K562 (cell line): ENCODE data around the gene DHCR24. TPM values are rescaled to one million over a fixed set of nuclear protein-coding genes. Genes with fewer than 3 reads are reported as not detected.

Source experiments
- ATAC-seq: fragments of 200-7000 bp; cut with Tn5 transposase; 3 replicates; pipeline ENCODE4 v1.9.1; 2020; ENCODE audit warnings: moderate library complexity
- BruUV-seq: library from RNA; stranded (reverse); fragments of 400-500 nt; replicated peaks from 2 replicates; lab custom pipeline; 2021; lab: Mats Ljungman, UMichigan
- CTCF ChIA-PET: fragments of 300-600 bp; formaldehyde crosslinking; extraction: SDS; loops from one replicate; lab custom pipeline; 2021; ENCODE audit warnings: low intra/inter-chr PET ratio; lab: Yijun Ruan, JAX
- POLR2A ChIA-PET: fragments of 300-600, 350-650 bp; sonication (Branson Sonifier 250); formaldehyde crosslinking; extraction: SDS; loops from one replicate; lab custom pipeline; 2021; ENCODE audit warnings: antibody characterized with exemption, inconsistent platforms; lab: Yijun Ruan, JAX
- DNase-seq, 4 experiments: peaks; one replicate each; pipeline versions ENCODE4 v3.0.0 to v3.0.0-alpha.2; 2011 to 2018; ENCODE audit warnings: low spot score in 3 of 4, mixed read lengths in 3 of 4; ENCODE audit errors: extremely low read depth in 1 of 4
- FAIRE-seq: peaks from 2 replicates; lab custom pipeline; 2011; peaks lifted over from hg19 to GRCh38; lab: Jason Lieb, UNC
- H2AFZ ChIP-seq: 2 replicates; pipeline ENCODE4 v1.6.0; 2011; ENCODE audit warnings: low read depth, low read length, control low read depth, inconsistent platforms
- H3K27ac ChIP-seq: fragments of 200-600 bp; 3 replicates; pipeline ENCODE4 v1.8.0; 2011; ENCODE audit warnings: low read depth, mild to moderate bottlenecking, control low read depth, inconsistent platforms, low read length, moderate library complexity, mixed read lengths; ENCODE audit errors: extremely low read depth
- H3K27me3 ChIP-seq, 2 experiments: fragments of 300-600 bp in 1 of 2; 2 replicates in 1 of 2; 3 replicates in 1 of 2; pipeline versions ENCODE4 v1.6.0 to v1.8.0; 2011; ENCODE audit warnings: inconsistent platforms in 2 of 2, low read length in 2 of 2, mild to moderate bottlenecking in 1 of 2, mixed read lengths in 1 of 2, moderate library complexity in 1 of 2; ENCODE audit not compliant: control insufficient read depth in 2 of 2, insufficient read depth in 2 of 2
- H3K36me3 ChIP-seq: fragments of 300-600 bp; 3 replicates; pipeline ENCODE4 v1.8.0; 2011; ENCODE audit warnings: mild to moderate bottlenecking, low read length, inconsistent platforms; ENCODE audit not compliant: control insufficient read depth, insufficient read depth
- H3K4me1 ChIP-seq, 2 experiments: fragments of 200-600 bp in 1 of 2; replicated peaks in 1 of 2; 2 replicates in 1 of 2; 3 replicates in 1 of 2; pipeline versions ENCODE4 v1.5.1 to v1.8.0; 2011; ENCODE audit warnings: inconsistent platforms in 2 of 2, low read length in 2 of 2, mild to moderate bottlenecking in 1 of 2, mixed read lengths in 1 of 2, moderate library complexity in 1 of 2; ENCODE audit not compliant: control insufficient read depth in 2 of 2, insufficient read depth in 2 of 2
- H3K4me2 ChIP-seq: 2 replicates; pipeline ENCODE4 v1.6.1; 2011; ENCODE audit warnings: low read length, control low read depth, inconsistent platforms, mixed read lengths; ENCODE audit not compliant: insufficient read depth
- H3K4me3 ChIP-seq: fragments of 200-600 bp; sonication (generic), shearing (Covaris generic); 2 replicates; pipeline ENCODE4 v1.5.1; 2016; ENCODE audit warnings: control low read depth, inconsistent platforms
- H3K79me2 ChIP-seq: fragments of 200-600 bp; 3 replicates; pipeline ENCODE4 v1.8.0; 2011; ENCODE audit warnings: low read length, inconsistent platforms; ENCODE audit not compliant: control insufficient read depth, insufficient read depth
- H3K9ac ChIP-seq, 2 experiments: 2 replicates each; pipeline versions ENCODE4 v1.6.0 to v1.6.1; 2011; ENCODE audit warnings: low read depth in 2 of 2, low read length in 2 of 2, control low read depth in 1 of 2, inconsistent platforms in 1 of 2, mild to moderate bottlenecking in 1 of 2, mixed read lengths in 1 of 2; ENCODE audit not compliant: insufficient read depth in 1 of 2
- H3K9me1 ChIP-seq: one replicate; pipeline ENCODE4 v1.6.0; 2011; ENCODE audit warnings: inconsistent platforms, mild to moderate bottlenecking, low read length, moderate library complexity; ENCODE audit not compliant: control insufficient read depth, insufficient read depth
- H3K9me3 ChIP-seq: replicated peaks from 2 replicates; pipeline ENCODE4 v1.5.1; 2011; ENCODE audit warnings: low read depth, low read length, inconsistent platforms; ENCODE audit not compliant: control insufficient read depth, insufficient read depth
- H4K20me1 ChIP-seq: replicated peaks from 2 replicates; pipeline ENCODE4 v1.6.1; 2011; ENCODE audit warnings: low read length, inconsistent platforms, mixed read lengths; ENCODE audit not compliant: control insufficient read depth, insufficient read depth
- ILF3 ChIP-seq: fragments of 450-650 bp; IDR thresholded peaks from 2 replicates; pipeline ENCODE4 v1.6.1; 2018; ENCODE audit warnings: antibody characterized with exemption, mild to moderate bottlenecking, moderate library complexity, borderline replicate concordance
- KAT2B ChIP-seq: IDR thresholded peaks from one replicate; pipeline ENCODE4 v1.6.1; 2012; ENCODE audit warnings: low read depth, mild to moderate bottlenecking, control low read depth, inconsistent platforms, low read length, moderate library complexity
- MYNN ChIP-seq, 2 experiments: sonication (generic); formaldehyde crosslinking in 1 of 2; IDR thresholded peaks; 2 replicates each; pipeline versions ENCODE4 v1.5.0 to v1.6.1; 2016 to 2020; ENCODE audit warnings: antibody characterized with exemption in 1 of 2, missing genetic modification reagents in 1 of 2
- OTX1 ChIP-seq: fragments of 450-650 bp; formaldehyde crosslinking; IDR thresholded peaks from 2 replicates; pipeline ENCODE4 v1.4.0; 2022; ENCODE audit warnings: mild to moderate bottlenecking
- PKNOX1 ChIP-seq: fragments of 450-650 bp; IDR thresholded peaks from 2 replicates; pipeline ENCODE4 v1.6.1; 2016
- POLR3G ChIP-seq: IDR thresholded peaks from 2 replicates; pipeline ENCODE4 v1.6.1; 2011; ENCODE audit not compliant: insufficient read length, insufficient replicate concordance; ENCODE audit errors: extremely low read depth
- TRIM24 ChIP-seq, 2 experiments: fragments of 450-650 bp; IDR thresholded peaks; 2 replicates each; pipeline ENCODE4 v1.6.1; 2016
- ZNF165 ChIP-seq: fragments of 250-450 bp; sonication (Bioruptor Pico); IDR thresholded peaks from 2 replicates; pipeline ENCODE4 v1.4.0; 2020; ENCODE audit warnings: borderline replicate concordance
- ZNF586 ChIP-seq: fragments of 450-650 bp; formaldehyde crosslinking; conservative IDR thresholded peaks from 2 replicates; pipeline ENCODE4 v1.4.0; 2020; ENCODE audit warnings: mild to moderate bottlenecking, moderate library complexity
- ZNF778 ChIP-seq: fragments of 450-650 bp; formaldehyde crosslinking; IDR thresholded peaks from 2 replicates; pipeline ENCODE4 v1.4.0; 2020; ENCODE audit warnings: mild to moderate bottlenecking, moderate library complexity
- WGBS: fragments of 100-300 bp; shearing (Covaris generic); methylation state at CpG from one replicate; pipeline ENCODE4 v1.1.6; 2016; ENCODE audit warnings: low coverage, mixed read lengths; ENCODE audit not compliant: insufficient coverage; ENCODE audit errors: missing lambda C conversion rate; 5-methylcytosine and 5-hydroxymethylcytosine counted together
- in situ Hi-C: fragments of 300-500 bp; cut with MboI; formaldehyde crosslinking; loops from 4 replicates; pipeline ENCODE4 v1.15.0; 2018; ENCODE audit warnings: inconsistent platforms, mixed read lengths
- intact Hi-C: fragments of 100-400 bp; cut with micrococcal nuclease; formaldehyde crosslinking; loops from 2 replicates; pipeline ENCODE4 v1.14.2; 2022
- polyA plus RNA-seq, 8 experiments: library from polyadenylated mRNA; depleted of rRNA in 4 of 8; stranded (reverse) in 5 of 8; unstranded in 3 of 8; fragments of >200 nt; fragmentation: Nextera tagmentation in 2 of 8; fragmentation: Illumina TruSeq in 1 of 8; extraction: Ambion mirVana in 2 of 8; extraction: Trizol in 1 of 8; gene quantifications; 2 replicates each; pipeline versions ENCODE4 v1.2.1 to v1.2.3, GENCODE V29; 2011 to 2014; ENCODE audit warnings: inconsistent platforms in 1 of 8, missing spikeins in 1 of 8
- total RNA-seq, 7 experiments: library from RNA; depleted of rRNA in 6 of 7; stranded (reverse); fragments of >200 nt in 6 of 7; fragmentation: Illumina TruSeq in 2 of 7; extraction: Trizol in 2 of 7; gene quantifications; 2 replicates each; pipeline versions ENCODE4 v1.2.1 to v1.2.3, GENCODE V29; 2011 to 2021; ENCODE audit warnings: low replicate concordance in 1 of 7

DHCR24 gene
- total and polyA plus RNA-seq, 9 of the 15 experiments (the other 6 are each of a cell fraction or from before 2014, with no cell fraction given) = 23.4 to 161 (median 79.9) TPM

- CTCF ChIA-PET = no interaction called here
- POLR2A ChIA-PET = interaction anchor here (0.7 kb wide), 2 partner anchors 21 to 96 kb away, joined by 3 read pairs; no protein-coding TSS in a partner anchor
- 6% methylated on average over 13 of the region's 13 CpGs for WGBS
These were observed 74.1 kb downstream of the DHCR24 start for GRCh38 chr1:54812801-54813484.

More at GRCh38 chr1:54812801-54813484, 74.1 kb downstream of the DHCR24 start:
- H2AFZ ChIP-seq = no peak overlapping the region
- no peak for TF ChIP-seq PKNOX1
- no peak for TF ChIP-seq POLR3G
- TF ChIP-seq MYNN (IDR thresholded peaks at IDR 0.05) = no peak
- no peak for TF ChIP-seq MYNN (CRISPR knock-in tag; IDR thresholded peaks at IDR 0.05)
- no peak for TF ChIP-seq KAT2B
- TF ChIP-seq OTX1 (CRISPR knock-in tag) = no peak
- no peak for TF ChIP-seq ZNF778
- no peak for TF ChIP-seq TRIM24 (IDR thresholded peaks at IDR 0.05)
- no peak for TF ChIP-seq ZNF586 (CRISPR knock-in tag)
- no peak for TF ChIP-seq ZNF165 (CRISPR knock-in tag)
- TF ChIP-seq ILF3 = no peak
- no peak overlapping the region for H3K4me2 ChIP-seq
- peaks cover 37 to 71% of the 10 kb centered on the region in 2 experiments for H3K27me3 ChIP-seq
- H3K9me3 ChIP-seq = no peaks in the 10 kb centered on the region
- no peaks in the 10 kb centered on the region for H3K9me1 ChIP-seq
- no peak overlapping the region for H3K9ac ChIP-seq
- H3K36me3 ChIP-seq = no peaks in the 10 kb centered on the region
- no peak overlapping the region for H3K27ac ChIP-seq
- no TSS peak for BruUV-seq
- no peak for DNase-seq
- H4K20me1 ChIP-seq = peaks cover 9% of the 10 kb centered on the region; the same call in 1 of the 2 replicates
- H3K4me1 ChIP-seq = no peaks in the 10 kb centered on the region
- in situ Hi-C loops (no loop called here), intact Hi-C loops (no loop called here)
- no peak for FAIRE-seq
- H3K79me2 ChIP-seq = no peaks in the 10 kb centered on the region
- H3K4me3 ChIP-seq = no peak overlapping the region
- no peak for ATAC-seq
